H9 (cell line): ENCODE results near the gene BACH2. TPM values are rescaled to one million over a fixed set of nuclear protein-coding genes. Genes with fewer than 3 reads are reported as not detected.

ENCODE experiments used
- DNase-seq: peaks from one replicate; pipeline ENCODE4 v3.0.0-alpha.2; 2017
- H2AFZ ChIP-seq: one replicate; pipeline ENCODE4 v1.6.1; 2013; ENCODE audit warnings: mild to moderate bottlenecking, low read length, control low read depth, moderate library complexity
- H2AK5ac ChIP-seq: 2 replicates; pipeline ENCODE4 v1.6.1; 2013; ENCODE audit warnings: low read length, control low read depth, mixed read lengths; ENCODE audit not compliant: insufficient read length
- H2BK120ac ChIP-seq: one replicate; pipeline ENCODE4 v1.6.1; 2013; ENCODE audit warnings: low read depth, mild to moderate bottlenecking, low read length, control low read depth, inconsistent platforms; ENCODE audit not compliant: poor library complexity, severe bottlenecking
- H2BK12ac ChIP-seq: 2 replicates; pipeline ENCODE4 v1.6.1; 2013; ENCODE audit warnings: low read length, control low read depth, mixed read lengths, low read depth; ENCODE audit not compliant: insufficient read length
- H2BK15ac ChIP-seq: 2 replicates; pipeline ENCODE4 v1.6.1; 2013; ENCODE audit warnings: low read depth, low read length, control low read depth
- H2BK20ac ChIP-seq: one replicate; pipeline ENCODE4 v1.6.1; 2013; ENCODE audit warnings: low read depth, mild to moderate bottlenecking, low read length, control low read depth, inconsistent platforms; ENCODE audit not compliant: poor library complexity, severe bottlenecking
- H2BK5ac ChIP-seq: 2 replicates; pipeline ENCODE4 v1.6.1; 2013; ENCODE audit warnings: low read length, control low read depth, mixed read lengths; ENCODE audit not compliant: insufficient read length
- H3K14ac ChIP-seq: 2 replicates; pipeline ENCODE4 v1.6.1; 2013; ENCODE audit warnings: low read length, control low read depth; ENCODE audit not compliant: insufficient read depth
- H3K18ac ChIP-seq: 2 replicates; pipeline ENCODE4 v1.6.1; 2013; ENCODE audit warnings: low read depth, mild to moderate bottlenecking, mixed read lengths, low read length, control low read depth; ENCODE audit not compliant: insufficient read length
- H3K23ac ChIP-seq: 2 replicates; pipeline ENCODE4 v1.6.1; 2013; ENCODE audit warnings: low read length, control low read depth, mixed read lengths, low read depth; ENCODE audit not compliant: insufficient read length
- H3K23me2 ChIP-seq: 2 replicates; pipeline ENCODE4 v1.6.1; 2013; ENCODE audit warnings: low read depth, mild to moderate bottlenecking, mixed read lengths, low read length, control low read depth; ENCODE audit not compliant: insufficient read length, poor library complexity, severe bottlenecking
- H3K27ac ChIP-seq: 2 replicates; pipeline ENCODE4 v1.5.1; 2013; ENCODE audit warnings: low read length, control low read depth, mixed read lengths, low read depth; ENCODE audit not compliant: insufficient read length
- H3K27me3 ChIP-seq: 2 replicates; pipeline ENCODE4 v1.6.1; 2013; ENCODE audit warnings: low read length, control low read depth, inconsistent platforms; ENCODE audit not compliant: insufficient read depth
- H3K4ac ChIP-seq: 2 replicates; pipeline ENCODE4 v1.6.1; 2013; ENCODE audit warnings: low read depth, mild to moderate bottlenecking, control low read depth, inconsistent platforms, low read length, moderate library complexity
- H3K4me1 ChIP-seq: 2 replicates; pipeline ENCODE4 v1.6.1; 2013; ENCODE audit warnings: low read length, control low read depth, inconsistent platforms; ENCODE audit not compliant: insufficient read depth
- H3K4me2 ChIP-seq: 2 replicates; pipeline ENCODE4 v1.6.1; 2013; ENCODE audit warnings: low read length, control low read depth, mixed read lengths; ENCODE audit not compliant: insufficient read length, insufficient read depth
- H3K56ac ChIP-seq: 2 replicates; pipeline ENCODE4 v1.6.1; 2013; ENCODE audit warnings: low read depth, mild to moderate bottlenecking, mixed read lengths, low read length, control low read depth; ENCODE audit not compliant: insufficient read length
- H3K79me1 ChIP-seq: 2 replicates; pipeline ENCODE4 v1.6.1; 2013; ENCODE audit warnings: low read depth, mild to moderate bottlenecking, moderate library complexity, low read length, control low read depth, inconsistent platforms; ENCODE audit not compliant: insufficient read depth, poor library complexity, severe bottlenecking
- H3K79me2 ChIP-seq: 2 replicates; pipeline ENCODE4 v1.6.1; 2013; ENCODE audit warnings: low read length, control low read depth, inconsistent platforms; ENCODE audit not compliant: insufficient read depth
- H3K9ac ChIP-seq: 2 replicates; pipeline ENCODE4 v1.6.1; 2013; ENCODE audit warnings: low read length, control low read depth, mixed read lengths; ENCODE audit not compliant: insufficient read length; ENCODE audit errors: extremely low read depth
- H3K9me3 ChIP-seq: one replicate; pipeline ENCODE4 v1.6.1; 2013; ENCODE audit warnings: low read depth, low read length, inconsistent platforms; ENCODE audit not compliant: control insufficient read depth
- H3T11ph ChIP-seq: one replicate; pipeline ENCODE4 v1.6.1; 2013; ENCODE audit warnings: mild to moderate bottlenecking, low read length, control low read depth, inconsistent platforms
- H4K20me1 ChIP-seq: one replicate; pipeline ENCODE4 v1.6.1; 2013; ENCODE audit not compliant: control insufficient read depth, insufficient read length, insufficient read depth
- H4K5ac ChIP-seq: 2 replicates; pipeline ENCODE4 v1.6.1; 2013; ENCODE audit warnings: low read depth, mild to moderate bottlenecking, mixed read lengths, low read length, control low read depth; ENCODE audit not compliant: insufficient read length
- H4K8ac ChIP-seq: replicated peaks from 2 replicates; pipeline ENCODE4 v1.6.1; 2013; ENCODE audit warnings: low read length, control low read depth, mixed read lengths, low read depth; ENCODE audit not compliant: insufficient read length
- H4K91ac ChIP-seq: 2 replicates; pipeline ENCODE4 v1.6.1; 2013; ENCODE audit warnings: low read depth, mild to moderate bottlenecking, moderate library complexity, mixed read lengths, low read length, control low read depth; ENCODE audit not compliant: insufficient read length
- H3K27ac Mint-ChIP-seq, 3 experiments: 2 replicates in 2 of 3; 3 replicates in 1 of 3; pipeline ENCODE4 v1.8.0; 2020 to 2021; ENCODE audit warnings: mixed read lengths in 3 of 3, mild to moderate bottlenecking in 1 of 3, moderate library complexity in 1 of 3
- H3K27me3 Mint-ChIP-seq: 2 replicates; pipeline ENCODE4 v1.8.0; 2021; ENCODE audit warnings: low read depth, mild to moderate bottlenecking, moderate library complexity, mixed read lengths
- H3K36me3 Mint-ChIP-seq, 3 experiments: 2 replicates in 2 of 3; 3 replicates in 1 of 3; pipeline ENCODE4 v1.8.0; 2020 to 2021; ENCODE audit warnings: low read depth in 3 of 3, mixed read lengths in 3 of 3; ENCODE audit not compliant: insufficient read depth in 1 of 3
- H3K4me1 Mint-ChIP-seq, 2 experiments: 2 replicates each; pipeline ENCODE4 v1.8.0; 2020; ENCODE audit warnings: mixed read lengths in 2 of 2
- H3K4me3 Mint-ChIP-seq, 2 experiments: 2 replicates in 1 of 2; 3 replicates in 1 of 2; pipeline ENCODE4 v1.8.0; 2020 to 2021; ENCODE audit warnings: mild to moderate bottlenecking in 2 of 2, mixed read lengths in 2 of 2, moderate library complexity in 1 of 2
- H3K9me3 Mint-ChIP-seq, 2 experiments: 2 replicates in 1 of 2; 3 replicates in 1 of 2; pipeline ENCODE4 v1.8.0; 2020; ENCODE audit warnings: mild to moderate bottlenecking in 2 of 2, mixed read lengths in 2 of 2, moderate library complexity in 1 of 2
- WGBS: extraction: QIAGEN DNeasy Blood & Tissue Kit; methylation state at CpG from one replicate; pipeline ENCODE4 v1.1.7; 2013; ENCODE audit warnings: missing lambda C conversion rate, low lambda C conversion rate, mixed read lengths; ENCODE audit not compliant: insufficient read length; ENCODE audit errors: extremely low coverage; 5-methylcytosine and 5-hydroxymethylcytosine counted together
- total RNA-seq: library from RNA; stranded (reverse); gene quantifications from 2 replicates; pipeline ENCODE4 v1.2.1, GENCODE V29; 2021
- TF ChIP-seq, protein P1 (sequence below): fragments of 200-600 bp; sonication (generic); conservative IDR thresholded peaks from 3 replicates; pipeline ENCODE4 v1.8.0; 2021; ENCODE audit warnings: antibody characterized with exemption, mild to moderate bottlenecking

Gene BACH2
- total RNA-seq, 1 experiment from 2014 or later = 2.0 TPM

DNA sequence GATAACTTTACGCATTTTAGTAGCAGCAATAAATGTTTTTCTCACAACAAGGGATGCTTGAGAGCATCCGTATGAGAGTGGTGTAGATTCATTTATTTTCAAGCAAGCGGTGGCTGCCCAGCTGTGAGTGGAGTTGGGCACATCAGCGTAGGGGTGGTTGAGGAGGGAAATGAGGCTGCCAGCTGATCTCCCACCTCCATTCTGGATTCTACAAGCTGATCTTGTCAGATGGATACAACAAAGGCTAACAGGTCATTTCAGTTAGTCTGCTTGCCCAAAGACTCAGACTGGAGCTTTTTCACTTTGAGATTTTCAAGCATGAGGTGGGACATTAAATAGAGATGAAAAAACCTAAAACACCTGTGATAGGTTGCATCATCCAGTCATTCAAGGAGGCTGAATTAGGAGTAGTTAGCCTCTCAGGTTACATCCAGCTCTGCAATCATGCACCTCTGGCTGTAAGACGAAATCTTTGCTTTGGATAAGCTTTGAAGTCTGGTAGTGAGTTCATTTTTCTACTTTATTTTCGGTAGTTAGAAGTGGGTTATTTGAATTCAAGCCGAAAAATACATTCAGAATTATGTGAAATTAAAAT, 1.9 kb upstream of the BACH2 start:
- Histone ChIP-seq H3K56ac (no peak overlapping the region), H3K27me3 (peaks cover 18% of the 10 kb centered on the region; the same call in 1 of the 2 replicates), H3K9me3 (no peaks in the 10 kb centered on the region), H2BK120ac (no peak overlapping the region), H3K79me1 (no peaks in the 10 kb centered on the region), H3K23ac (no peak overlapping the region), H3K4me1 (no peaks in the 10 kb centered on the region; the same call in 1 of the 2 replicates), H2BK20ac (no peak overlapping the region), H2AFZ (no peak overlapping the region), H3T11ph (no peak overlapping the region), H3K79me2 (no peaks in the 10 kb centered on the region), H2AK5ac (no peak overlapping the region), H3K9ac (no peak overlapping the region), H2BK12ac (no peak overlapping the region), H3K14ac (no peak overlapping the region), H3K4ac (no peak overlapping the region), H4K8ac (no peak overlapping the region), H4K91ac (no peak overlapping the region), H3K18ac (no peak overlapping the region), H3K23me2 (peaks cover 20% of the 10 kb centered on the region), H4K20me1 (no peaks in the 10 kb centered on the region), H4K5ac (no peak overlapping the region), H2BK15ac (no peak overlapping the region), H3K4me2 (no peak overlapping the region), H2BK5ac (no peak overlapping the region), H3K27ac (no peak overlapping the region)
- DNase-seq = no peak
- Mint-ChIP-seq H3K9me3 (no peaks in the 10 kb centered on the region; a peak in 1 of 5 replicates), H3K4me3 (peak overlapping the region in 1 of 2 experiments; percentile 84; a peak in 2 of 5 replicates), H3K36me3 (no peaks in the 10 kb centered on the region), H3K4me1 (peaks cover 34 to 40% of the 10 kb centered on the region in 2 experiments), H3K27me3 (peaks cover 48% of the 10 kb centered on the region), H3K27ac (0 out of 7 replicates have a peak overlapping the region, but pooled peaks of 1 of the 3 experiments have one; percentile 41)
- WGBS = no CpG with 5 or more reads among the region's 7 CpGs
- TF ChIP-seq, protein P1, sequence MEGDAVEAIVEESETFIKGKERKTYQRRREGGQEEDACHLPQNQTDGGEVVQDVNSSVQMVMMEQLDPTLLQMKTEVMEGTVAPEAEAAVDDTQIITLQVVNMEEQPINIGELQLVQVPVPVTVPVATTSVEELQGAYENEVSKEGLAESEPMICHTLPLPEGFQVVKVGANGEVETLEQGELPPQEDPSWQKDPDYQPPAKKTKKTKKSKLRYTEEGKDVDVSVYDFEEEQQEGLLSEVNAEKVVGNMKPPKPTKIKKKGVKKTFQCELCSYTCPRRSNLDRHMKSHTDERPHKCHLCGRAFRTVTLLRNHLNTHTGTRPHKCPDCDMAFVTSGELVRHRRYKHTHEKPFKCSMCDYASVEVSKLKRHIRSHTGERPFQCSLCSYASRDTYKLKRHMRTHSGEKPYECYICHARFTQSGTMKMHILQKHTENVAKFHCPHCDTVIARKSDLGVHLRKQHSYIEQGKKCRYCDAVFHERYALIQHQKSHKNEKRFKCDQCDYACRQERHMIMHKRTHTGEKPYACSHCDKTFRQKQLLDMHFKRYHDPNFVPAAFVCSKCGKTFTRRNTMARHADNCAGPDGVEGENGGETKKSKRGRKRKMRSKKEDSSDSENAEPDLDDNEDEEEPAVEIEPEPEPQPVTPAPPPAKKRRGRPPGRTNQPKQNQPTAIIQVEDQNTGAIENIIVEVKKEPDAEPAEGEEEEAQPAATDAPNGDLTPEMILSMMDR = no peak
